CD14-positive monocyte (primary cell): ENCODE results near the gene PPFIBP2. TPM values are rescaled to one million over a fixed set of nuclear protein-coding genes. Genes with fewer than 3 reads are reported as not detected.

Experiments used
- DNase-seq, 3 donors: peaks; one replicate each; pipeline ENCODE4 v3.0.0-alpha.2; 2011 to 2022
- H2AFZ ChIP-seq: 2 replicates; pipeline ENCODE4 v1.6.0; 2012; ENCODE audit warnings: mild to moderate bottlenecking, low read depth, low read length, inconsistent platforms; ENCODE audit not compliant: insufficient read depth, poor library complexity, severe bottlenecking
- H3K27ac ChIP-seq, 2 donors: 1 replicate in 1 of 2; 2 replicates in 1 of 2; pipeline ENCODE4 v1.5.1; 2012 to 2013; ENCODE audit warnings: low read length in 2 of 2, control low read depth in 1 of 2, inconsistent platforms in 1 of 2, low read depth in 1 of 2, mild to moderate bottlenecking in 1 of 2
- H3K27me3 ChIP-seq, 2 donors: one replicate each; pipeline versions ENCODE4 v1.6.0 to v1.6.1; 2011 to 2013; ENCODE audit warnings: low read length in 2 of 2; ENCODE audit not compliant: control insufficient read depth in 2 of 2, insufficient read depth in 2 of 2
- H3K36me3 ChIP-seq, 2 donors: replicated peaks in 1 of 2; 1 replicate in 1 of 2; 2 replicates in 1 of 2; pipeline versions ENCODE4 v1.5.1 to v1.6.1; 2012 to 2013; ENCODE audit warnings: low read length in 2 of 2, control low read depth in 1 of 2, inconsistent platforms in 1 of 2, mild to moderate bottlenecking in 1 of 2; ENCODE audit not compliant: insufficient read depth in 2 of 2, control insufficient read depth in 1 of 2
- H3K4me1 ChIP-seq, 2 donors: 1 replicate in 1 of 2; 2 replicates in 1 of 2; pipeline versions ENCODE4 v1.5.1 to v1.6.1; 2012 to 2013; ENCODE audit warnings: low read length in 2 of 2, control low read depth in 1 of 2, inconsistent platforms in 1 of 2, mild to moderate bottlenecking in 1 of 2, moderate library complexity in 1 of 2; ENCODE audit not compliant: insufficient read depth in 2 of 2, control insufficient read depth in 1 of 2
- H3K4me2 ChIP-seq: replicated peaks from 2 replicates; pipeline ENCODE3; 2012; ENCODE audit warnings: low read length, moderate library complexity, mild to moderate bottlenecking; ENCODE audit not compliant: poor library complexity, severe bottlenecking; ENCODE audit errors: extremely low read depth
- H3K4me3 ChIP-seq, 3 experiments: fragments of 200-600 bp in 1 of 3; sonication (generic) in 1 of 3; replicated peaks in 1 of 3; 1 replicate in 2 of 3; 2 replicates in 1 of 3; pipeline ENCODE4 v1.5.1; 2011 to 2013; ENCODE audit warnings: low read length in 3 of 3, mild to moderate bottlenecking in 3 of 3, control low read depth in 2 of 3, low read depth in 2 of 3, inconsistent platforms in 1 of 3, moderate library complexity in 1 of 3
- H3K79me2 ChIP-seq: 2 replicates; pipeline ENCODE4 v1.6.0; 2012; ENCODE audit warnings: mild to moderate bottlenecking, control low read depth, inconsistent platforms, low read length, moderate library complexity; ENCODE audit not compliant: insufficient read depth
- H3K9ac ChIP-seq: 2 replicates; pipeline ENCODE4 v1.6.0; 2017; ENCODE audit warnings: low read length, mild to moderate bottlenecking; ENCODE audit not compliant: insufficient read depth, poor library complexity, severe bottlenecking
- H3K9me3 ChIP-seq, 2 donors: replicated peaks in 1 of 2; 1 replicate in 1 of 2; 2 replicates in 1 of 2; pipeline versions ENCODE4 v1.5.1 to v1.6.1; 2012 to 2013; ENCODE audit warnings: low read length in 2 of 2, control low read depth in 1 of 2; ENCODE audit not compliant: control insufficient read depth in 1 of 2, insufficient read depth in 1 of 2
- H4K20me1 ChIP-seq: 2 replicates; pipeline ENCODE4 v1.6.0; 2012; ENCODE audit warnings: mild to moderate bottlenecking, low read length, control low read depth, moderate library complexity; ENCODE audit not compliant: insufficient read depth
- H3K27ac Mint-ChIP-seq, 7 donors: one replicate each; pipeline ENCODE4 v1.8.0; 2020; ENCODE audit warnings: mild to moderate bottlenecking in 7 of 7, mixed read lengths in 7 of 7, moderate library complexity in 6 of 7, inconsistent platforms in 2 of 7
- H3K27me3 Mint-ChIP-seq, 3 donors: one replicate each; pipeline ENCODE4 v1.8.0; 2021 to 2022; ENCODE audit warnings: low read depth in 3 of 3, mild to moderate bottlenecking in 3 of 3, mixed read lengths in 3 of 3, moderate library complexity in 3 of 3, inconsistent platforms in 1 of 3
- H3K36me3 Mint-ChIP-seq, 2 donors: one replicate each; pipeline ENCODE4 v1.8.0; 2020; ENCODE audit warnings: mixed read lengths in 2 of 2, inconsistent platforms in 1 of 2, mild to moderate bottlenecking in 1 of 2
- H3K4me1 Mint-ChIP-seq: one replicate; pipeline ENCODE4 v1.8.0; 2020; ENCODE audit warnings: mild to moderate bottlenecking, mixed read lengths
- H3K4me3 Mint-ChIP-seq, 2 donors: one replicate each; pipeline ENCODE4 v1.8.0; 2020; ENCODE audit warnings: mild to moderate bottlenecking in 2 of 2, mixed read lengths in 2 of 2, moderate library complexity in 1 of 2
- H3K9me3 Mint-ChIP-seq, 7 donors: one replicate each; pipeline ENCODE4 v1.8.0; 2020 to 2022; ENCODE audit warnings: mixed read lengths in 7 of 7, mild to moderate bottlenecking in 6 of 7, moderate library complexity in 6 of 7, inconsistent platforms in 2 of 7
- WGBS: methylation state at CpG from one replicate; pipeline ENCODE4 v1.1.5; 2013; ENCODE audit warnings: missing lambda C conversion rate; ENCODE audit not compliant: insufficient coverage; 5-methylcytosine and 5-hydroxymethylcytosine counted together
- intact Hi-C, 2 donors: fragments of 100-400 bp; cut with micrococcal nuclease; formaldehyde crosslinking; loops; one replicate each; pipeline versions ENCODE4 v1.15.0 to v1.15.1; 2023
- polyA plus RNA-seq, 3 donors: library from polyadenylated mRNA; depleted of rRNA in 1 of 3; unstranded in 2 of 3; stranded (reverse) in 1 of 3; fragments of 300-500 nt in 2 of 3; fragments of >200 nt in 1 of 3; fragmentation: Illumina TruSeq in 2 of 3; gene quantifications; 1 replicate in 2 of 3; 2 replicates in 1 of 3; pipeline ENCODE4 v1.2.3, GENCODE V29; 2012 to 2021
- TF ChIP-seq, protein P1 (sequence below): fragments of 200-600 bp; IDR thresholded peaks from one replicate; pipeline ENCODE4 v1.8.0; 2022; ENCODE audit warnings: antibody characterized with exemption, mild to moderate bottlenecking

Gene PPFIBP2
- polyA plus RNA-seq, 3 donors, result 5.9 to 41.6 (median 8.6) TPM

DNA sequence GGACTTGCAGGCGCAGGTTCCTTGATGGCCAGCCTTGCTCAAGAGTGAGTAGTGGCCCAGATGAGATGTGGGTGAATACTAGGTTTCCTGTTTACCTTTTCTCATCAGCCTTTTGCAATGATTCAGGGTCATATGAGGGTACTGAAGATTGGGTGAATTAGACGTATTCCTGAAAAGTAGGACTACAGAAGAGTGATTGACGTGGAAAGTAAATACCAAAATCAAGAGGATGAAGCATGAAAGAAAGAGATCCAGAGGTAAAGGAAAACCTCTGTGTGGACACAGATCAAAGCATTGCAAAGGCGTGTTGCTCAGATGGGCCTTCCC is 99.6 kb downstream of the PPFIBP2 start:
- Histone ChIP-seq H3K4me1 (no peaks in the 10 kb centered on the region), H3K79me2 (no peaks in the 10 kb centered on the region), H3K27me3 (no peaks in the 10 kb centered on the region), H3K36me3 (peaks cover 51 to 100% of the 10 kb centered on the region in 2 donors), H4K20me1 (peaks cover 9% of the 10 kb centered on the region), H3K4me2 (no peak overlapping the region), H3K9me3 (no peaks in the 10 kb centered on the region), H3K9ac (no peak overlapping the region), H2AFZ (no peak overlapping the region), H3K4me3 (no peak overlapping the region), H3K27ac (no peak overlapping the region)
- peaks cover 0 to 9% (median under 1%) of the 10 kb centered on the region in 3 donors for H3K27me3 Mint-ChIP-seq
- DNase-seq, result no peak
- intact Hi-C loops, result no loop called here
- H3K9me3 Mint-ChIP-seq, result no peaks in the 10 kb centered on the region
- H3K27ac Mint-ChIP-seq, result no peak overlapping the region
- TF ChIP-seq, protein P1, sequence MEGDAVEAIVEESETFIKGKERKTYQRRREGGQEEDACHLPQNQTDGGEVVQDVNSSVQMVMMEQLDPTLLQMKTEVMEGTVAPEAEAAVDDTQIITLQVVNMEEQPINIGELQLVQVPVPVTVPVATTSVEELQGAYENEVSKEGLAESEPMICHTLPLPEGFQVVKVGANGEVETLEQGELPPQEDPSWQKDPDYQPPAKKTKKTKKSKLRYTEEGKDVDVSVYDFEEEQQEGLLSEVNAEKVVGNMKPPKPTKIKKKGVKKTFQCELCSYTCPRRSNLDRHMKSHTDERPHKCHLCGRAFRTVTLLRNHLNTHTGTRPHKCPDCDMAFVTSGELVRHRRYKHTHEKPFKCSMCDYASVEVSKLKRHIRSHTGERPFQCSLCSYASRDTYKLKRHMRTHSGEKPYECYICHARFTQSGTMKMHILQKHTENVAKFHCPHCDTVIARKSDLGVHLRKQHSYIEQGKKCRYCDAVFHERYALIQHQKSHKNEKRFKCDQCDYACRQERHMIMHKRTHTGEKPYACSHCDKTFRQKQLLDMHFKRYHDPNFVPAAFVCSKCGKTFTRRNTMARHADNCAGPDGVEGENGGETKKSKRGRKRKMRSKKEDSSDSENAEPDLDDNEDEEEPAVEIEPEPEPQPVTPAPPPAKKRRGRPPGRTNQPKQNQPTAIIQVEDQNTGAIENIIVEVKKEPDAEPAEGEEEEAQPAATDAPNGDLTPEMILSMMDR, result no peak
- no peak overlapping the region for H3K4me3 Mint-ChIP-seq
- no peaks in the 10 kb centered on the region for H3K4me1 Mint-ChIP-seq
- 89% methylated on average over 4 of the region's 4 CpGs for WGBS
- peaks cover 94 to 97% of the 10 kb centered on the region in 2 donors for H3K36me3 Mint-ChIP-seq

DNA sequence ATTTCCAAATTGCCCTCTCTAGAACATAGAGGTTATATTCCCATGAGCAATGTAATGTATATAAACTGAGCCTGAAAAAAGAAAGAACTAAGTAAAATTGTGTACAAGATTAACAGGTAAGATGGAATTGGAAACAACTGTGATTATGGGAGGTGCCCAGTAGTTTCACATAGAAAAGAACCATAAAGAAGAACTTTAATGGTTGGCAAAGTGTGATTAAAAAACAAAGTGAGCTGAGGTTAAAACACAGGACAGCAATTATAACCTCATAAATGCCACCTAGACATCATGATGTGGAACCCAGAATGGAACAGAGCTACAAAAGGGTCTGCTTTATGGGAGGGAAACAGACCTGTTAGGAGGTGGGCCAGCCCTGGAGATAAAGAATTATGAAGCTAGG is 100.9 kb downstream of the PPFIBP2 start:
- Mint-ChIP-seq H3K4me1 (no peaks in the 10 kb centered on the region), H3K9me3 (no peaks in the 10 kb centered on the region), H3K27ac (no peak overlapping the region), H3K4me3 (no peak overlapping the region), H3K27me3 (peaks cover 0 to 11% (median 2%) of the 10 kb centered on the region in 3 donors), H3K36me3 (peaks cover 94 to 99% of the 10 kb centered on the region in 2 donors)
- no peak overlapping the region for H3K4me2 ChIP-seq
- intact Hi-C loops, result no loop called here
- no peaks in the 10 kb centered on the region for H3K79me2 ChIP-seq
- TF ChIP-seq, protein P1, result no peak
- H3K36me3 ChIP-seq, result peaks cover 53 to 100% of the 10 kb centered on the region in 2 donors
- H3K9ac ChIP-seq, result no peak overlapping the region
- no peaks in the 10 kb centered on the region for H3K9me3 ChIP-seq
- H3K27ac ChIP-seq, result no peak overlapping the region
- DNase-seq, result no peak
- H3K4me3 ChIP-seq, result no peak overlapping the region
- H4K20me1 ChIP-seq, result peaks cover 5% of the 10 kb centered on the region
- no peaks in the 10 kb centered on the region for H3K4me1 ChIP-seq
- no peak overlapping the region for H2AFZ ChIP-seq
- no peaks in the 10 kb centered on the region for H3K27me3 ChIP-seq
